B cell (primary cell): ENCODE measurements around the gene STX1B. TPM values are rescaled to one million over a fixed set of nuclear protein-coding genes. Genes with fewer than 3 reads are reported as not detected.

ENCODE experiments used
- ATAC-seq: fragments of 200-7000 bp; cut with Tn5 transposase; one replicate; pipeline ENCODE4 v1.10.0; 2021; ENCODE audit warnings: low read depth, mild to moderate bottlenecking, moderate number of reproducible peaks, moderate library complexity
- CTCF ChIA-PET: fragments of 350-600 bp; sonication (Branson Sonifier 250); formaldehyde crosslinking; loops from one replicate; lab custom pipeline; 2021; ENCODE audit warnings: antibody characterized with exemption, inconsistent platforms; lab: Charles Lee
- POLR2A ChIA-PET: fragments of 350-600 bp; sonication (Branson Sonifier 250); formaldehyde crosslinking; loops from one replicate; lab custom pipeline; 2021; ENCODE audit warnings: antibody characterized with exemption; lab: Charles Lee
- DNase-seq: peaks from one replicate; pipeline ENCODE4 v3.0.0; 2013
- H2AFZ ChIP-seq: 2 replicates; pipeline ENCODE4 v1.6.1; 2012; ENCODE audit warnings: mild to moderate bottlenecking, low read depth, low read length; ENCODE audit not compliant: insufficient read depth, poor library complexity, severe bottlenecking
- H3K27ac ChIP-seq, 2 donors: 1 replicate in 1 of 2; 2 replicates in 1 of 2; pipeline ENCODE4 v1.5.1; 2012 to 2013; ENCODE audit warnings: low read length in 2 of 2, mild to moderate bottlenecking in 2 of 2, moderate library complexity in 1 of 2
- H3K27me3 ChIP-seq, 4 experiments: fragments of 200-600 bp in 1 of 4; sonication (generic) in 1 of 4; replicated peaks in 1 of 4; 1 replicate in 2 of 4; 2 replicates in 2 of 4; pipeline versions ENCODE4 v1.6.1 to v1.7.0; 2013 to 2016; ENCODE audit warnings: low read length in 3 of 4, mild to moderate bottlenecking in 2 of 4, mixed read lengths in 1 of 4, moderate library complexity in 1 of 4; ENCODE audit not compliant: insufficient read depth in 4 of 4, control insufficient read depth in 3 of 4; ENCODE audit errors: control extremely low read depth in 1 of 4
- H3K36me3 ChIP-seq, 2 experiments: replicated peaks in 1 of 2; 1 replicate in 1 of 2; 2 replicates in 1 of 2; pipeline versions ENCODE4 v1.6.1 to v1.7.1; 2013; ENCODE audit warnings: low read length in 1 of 2; ENCODE audit not compliant: insufficient read depth in 2 of 2, control insufficient read depth in 1 of 2; ENCODE audit errors: control extremely low read depth in 1 of 2, extremely low read depth in 1 of 2
- H3K4me1 ChIP-seq, 2 donors: fragments of 200-600 bp in 1 of 2; sonication (generic) in 1 of 2; 1 replicate in 1 of 2; 2 replicates in 1 of 2; pipeline versions ENCODE4 v1.5.1 to v1.6.1; 2013 to 2017; ENCODE audit warnings: low read length in 2 of 2; ENCODE audit not compliant: control insufficient read depth in 2 of 2, insufficient read depth in 2 of 2
- H3K4me2 ChIP-seq: replicated peaks from 2 replicates; pipeline ENCODE3; 2012; ENCODE audit warnings: mild to moderate bottlenecking, low read depth, low read length; ENCODE audit not compliant: poor library complexity, severe bottlenecking
- H3K4me3 ChIP-seq, 5 experiments: fragments of 200-600 bp in 1 of 5; sonication (generic) in 1 of 5; 1 replicate in 3 of 5; 2 replicates in 2 of 5; pipeline versions ENCODE4 v1.5.1 to v1.7.0; 2011 to 2016; ENCODE audit warnings: low read length in 4 of 5, mild to moderate bottlenecking in 4 of 5, low read depth in 2 of 5, control low read depth in 1 of 5, moderate library complexity in 1 of 5; ENCODE audit not compliant: insufficient read depth in 1 of 5; ENCODE audit errors: control extremely low read depth in 1 of 5, extremely low read depth in 1 of 5
- H3K79me2 ChIP-seq: fragments of 200-600 bp; sonication (generic); one replicate; pipeline ENCODE4 v1.6.0; 2016; ENCODE audit warnings: low read length; ENCODE audit not compliant: control insufficient read depth, insufficient read depth
- H3K9ac ChIP-seq: fragments of 200-600 bp; sonication (generic); 2 replicates; pipeline ENCODE4 v1.6.1; 2017; ENCODE audit warnings: mild to moderate bottlenecking, low read length, moderate library complexity
- H3K9me3 ChIP-seq, 3 donors: one replicate each; pipeline versions ENCODE4 v1.6.1 to v1.7.1; 2013; ENCODE audit warnings: low read length in 2 of 3; ENCODE audit not compliant: control insufficient read depth in 2 of 3, insufficient read depth in 1 of 3; ENCODE audit errors: control extremely low read depth in 1 of 3
- H4K20me1 ChIP-seq: 2 replicates; pipeline ENCODE4 v1.6.0; 2012; ENCODE audit warnings: mild to moderate bottlenecking, low read length; ENCODE audit not compliant: insufficient read depth, control insufficient read depth, poor library complexity, severe bottlenecking
- H3K27ac Mint-ChIP-seq: one replicate; pipeline ENCODE4 v1.8.0; 2021; ENCODE audit warnings: mixed read lengths
- H3K27me3 Mint-ChIP-seq: one replicate; pipeline ENCODE4 v1.8.0; 2021; ENCODE audit warnings: mixed read lengths
- H3K4me1 Mint-ChIP-seq: one replicate; pipeline ENCODE4 v1.8.0; 2021; ENCODE audit warnings: mixed read lengths
- H3K4me3 Mint-ChIP-seq: one replicate; pipeline ENCODE4 v1.8.0; 2021; ENCODE audit warnings: mixed read lengths
- H3K9me3 Mint-ChIP-seq: one replicate; pipeline ENCODE4 v1.8.0; 2022; ENCODE audit warnings: mixed read lengths; ENCODE audit not compliant: insufficient read depth
- EZH2 ChIP-seq: IDR thresholded peaks from 2 replicates; pipeline ENCODE4 v1.6.1; 2012; ENCODE audit warnings: borderline replicate concordance, low read depth, mild to moderate bottlenecking, moderate library complexity, low read length; ENCODE audit not compliant: insufficient read depth, poor library complexity, severe bottlenecking
- WGBS: methylation state at CpG from one replicate; pipeline ENCODE4 v1.1.5; 2013; ENCODE audit warnings: missing lambda C conversion rate; ENCODE audit not compliant: insufficient coverage; 5-methylcytosine and 5-hydroxymethylcytosine counted together
- intact Hi-C: fragments of 100-400 bp; cut with micrococcal nuclease; formaldehyde crosslinking; loops from one replicate; pipeline ENCODE4 v1.10.0; 2022
- polyA plus RNA-seq: library from polyadenylated mRNA; depleted of rRNA; stranded (reverse); fragments of >200 nt; gene quantifications from 2 replicates; pipeline ENCODE4 v1.2.3, GENCODE V29; 2012
- total RNA-seq, 2 donors: library from RNA; stranded (reverse); fragments of 120-200 nt in 1 of 2; gene quantifications; 1 replicate in 1 of 2; 2 replicates in 1 of 2; pipeline versions ENCODE4 v1.2.3 to v1.2.4, GENCODE V29; 2013 to 2022
- TF ChIP-seq, protein P1 (sequence below): fragments of 200-600 bp; IDR thresholded peaks from one replicate; pipeline ENCODE4 v1.8.0; 2022; ENCODE audit warnings: antibody characterized with exemption, mild to moderate bottlenecking

The STX1B gene
- total and polyA plus RNA-seq, 2 donors (not counting 1 experiment from before 2014, with no cell fraction given), result 2.1 to 2.2 TPM

DNA sequence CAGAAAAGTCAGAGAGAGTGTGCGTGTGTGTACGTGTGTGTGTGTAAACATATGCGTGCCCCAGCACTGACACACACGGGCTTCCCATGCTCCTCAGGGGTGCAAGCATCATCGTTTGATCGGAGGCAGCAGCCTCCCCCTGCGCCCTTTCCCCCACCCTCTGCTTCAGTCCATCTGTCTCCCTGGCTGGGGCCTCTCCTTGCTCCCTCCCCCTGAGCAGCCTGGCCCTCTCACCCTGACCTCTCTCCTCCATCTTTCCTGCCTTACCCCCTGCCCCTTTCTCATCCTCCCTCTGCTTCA, 4.4 kb downstream of the STX1B start:
- H3K4me1 ChIP-seq, result peaks cover 4% of the 10 kb centered on the region in 2 donors
- no peak for DNase-seq
- peaks cover 3% of the 10 kb centered on the region for H3K4me1 Mint-ChIP-seq
- ChIA-PET POLR2A (no interaction called here), CTCF (no interaction called here)
- H3K27me3 ChIP-seq, result peaks cover 0 to 22% (median 9%) of the 10 kb centered on the region in 4 experiments
- TF ChIP-seq, protein P1, sequence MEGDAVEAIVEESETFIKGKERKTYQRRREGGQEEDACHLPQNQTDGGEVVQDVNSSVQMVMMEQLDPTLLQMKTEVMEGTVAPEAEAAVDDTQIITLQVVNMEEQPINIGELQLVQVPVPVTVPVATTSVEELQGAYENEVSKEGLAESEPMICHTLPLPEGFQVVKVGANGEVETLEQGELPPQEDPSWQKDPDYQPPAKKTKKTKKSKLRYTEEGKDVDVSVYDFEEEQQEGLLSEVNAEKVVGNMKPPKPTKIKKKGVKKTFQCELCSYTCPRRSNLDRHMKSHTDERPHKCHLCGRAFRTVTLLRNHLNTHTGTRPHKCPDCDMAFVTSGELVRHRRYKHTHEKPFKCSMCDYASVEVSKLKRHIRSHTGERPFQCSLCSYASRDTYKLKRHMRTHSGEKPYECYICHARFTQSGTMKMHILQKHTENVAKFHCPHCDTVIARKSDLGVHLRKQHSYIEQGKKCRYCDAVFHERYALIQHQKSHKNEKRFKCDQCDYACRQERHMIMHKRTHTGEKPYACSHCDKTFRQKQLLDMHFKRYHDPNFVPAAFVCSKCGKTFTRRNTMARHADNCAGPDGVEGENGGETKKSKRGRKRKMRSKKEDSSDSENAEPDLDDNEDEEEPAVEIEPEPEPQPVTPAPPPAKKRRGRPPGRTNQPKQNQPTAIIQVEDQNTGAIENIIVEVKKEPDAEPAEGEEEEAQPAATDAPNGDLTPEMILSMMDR, result no peak
- no peak for TF ChIP-seq EZH2
- no peak overlapping the region for H3K27ac Mint-ChIP-seq
- WGBS, result 83% methylated on average over 7 of the region's 7 CpGs
- H3K9ac ChIP-seq, result no peak overlapping the region
- no peak for ATAC-seq
- H4K20me1 ChIP-seq, result no peaks in the 10 kb centered on the region
- no peaks in the 10 kb centered on the region for H3K36me3 ChIP-seq
- H3K27ac ChIP-seq, result no peak overlapping the region
- H3K4me3 Mint-ChIP-seq, result no peak overlapping the region
- H3K9me3 Mint-ChIP-seq, result no peaks in the 10 kb centered on the region
- peaks cover 0 to under 1% (median 0%) of the 10 kb centered on the region in 3 donors for H3K9me3 ChIP-seq
- H2AFZ ChIP-seq, result no peak overlapping the region
- no peaks in the 10 kb centered on the region for H3K79me2 ChIP-seq
- peaks cover 18% of the 10 kb centered on the region for H3K27me3 Mint-ChIP-seq
- H3K4me3 ChIP-seq, result no peak overlapping the region
- no peak overlapping the region for H3K4me2 ChIP-seq
- intact Hi-C loops, result no loop called here

DNA sequence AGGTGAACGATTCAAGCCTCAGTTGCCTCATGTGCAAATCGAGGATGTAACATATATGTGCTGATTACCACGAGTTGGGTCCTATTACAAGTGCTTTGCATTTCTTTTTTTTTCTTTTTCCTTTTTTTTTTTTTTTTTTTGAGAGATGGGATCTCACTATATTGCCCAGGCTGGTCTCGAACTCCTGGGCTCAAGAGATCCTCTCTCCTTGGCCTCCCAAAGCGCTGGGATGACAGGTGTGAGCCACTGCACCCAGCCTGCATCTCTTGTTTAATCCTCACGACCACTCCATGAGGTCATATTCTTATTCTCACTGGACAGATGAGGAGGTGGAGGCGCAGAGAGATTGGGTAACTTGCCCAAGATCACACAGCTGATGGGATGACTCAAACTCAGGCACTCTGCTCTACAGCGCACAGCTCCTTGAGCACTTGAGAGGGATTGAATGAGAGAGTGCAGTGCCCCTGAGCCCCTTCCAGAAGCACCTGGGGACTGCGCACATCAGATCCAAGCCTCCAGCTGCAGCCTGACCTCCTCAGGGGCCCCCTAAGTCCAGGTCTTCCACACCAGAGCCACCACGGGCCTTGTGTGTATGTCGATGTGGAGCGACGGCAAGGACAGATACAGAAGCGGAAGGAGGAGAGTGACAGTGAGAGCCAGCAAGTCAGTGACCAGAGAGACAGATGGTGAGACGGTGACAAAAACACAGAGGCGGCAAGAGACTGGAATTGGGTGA, 4.9 kb downstream of the STX1B start:
- DNase-seq (no peak), ATAC-seq (no peak)
- Mint-ChIP-seq H3K27me3 (peaks cover 17% of the 10 kb centered on the region), H3K4me1 (no peaks in the 10 kb centered on the region), H3K4me3 (no peak overlapping the region), H3K27ac (no peak overlapping the region), H3K9me3 (no peaks in the 10 kb centered on the region)
- Histone ChIP-seq H3K27ac (no peak overlapping the region), H3K9me3 (no peaks in the 10 kb centered on the region), H3K27me3 (peaks cover 0 to 18% (median 6%) of the 10 kb centered on the region in 4 experiments), H4K20me1 (no peaks in the 10 kb centered on the region), H3K9ac (no peak overlapping the region), H3K4me2 (no peak overlapping the region), H3K4me1 (no peaks in the 10 kb centered on the region), H2AFZ (no peak overlapping the region), H3K79me2 (no peaks in the 10 kb centered on the region), H3K4me3 (no peak overlapping the region), H3K36me3 (no peaks in the 10 kb centered on the region)
- CTCF ChIA-PET, result no interaction called here
- TF ChIP-seq, protein P1, result no peak
- no peak for TF ChIP-seq EZH2
- WGBS, result 79% methylated on average over 11 of the region's 16 CpGs
- POLR2A ChIA-PET, result no interaction called here
- intact Hi-C loops, result no loop called here
